NCI-H1436 (cell line): Measurements from ENCODE around the gene SLC12A7.
"Not testable (repeated sequence)": the region's sequence is repeated elsewhere in the genome, so short reads cannot be mapped to it uniquely, and the experiment has no call there.

Experiments used
- DNase-seq: peaks from one replicate; lab custom pipeline; 2025; lab: John Stamatoyannopoulos, UW

SLC12A7 gene

DNA sequence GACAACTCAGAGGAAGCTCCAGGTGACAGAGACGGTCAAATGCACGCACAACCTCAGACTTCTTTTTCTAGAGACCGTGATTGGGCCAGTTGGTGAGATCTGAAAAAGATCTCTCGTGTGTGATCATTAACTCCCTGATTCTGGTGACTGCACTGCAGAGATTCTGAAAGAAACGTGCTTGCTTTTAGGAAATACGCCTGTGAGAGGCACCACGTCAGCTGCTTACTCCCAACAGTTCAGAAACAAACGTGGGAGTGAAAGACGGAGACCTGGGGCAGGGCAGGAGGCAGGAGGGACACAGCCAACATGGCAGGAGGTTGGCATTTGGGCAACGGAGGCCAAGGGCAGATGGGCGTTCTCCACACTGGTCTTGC lies 15.9 kb downstream of the SLC12A7 start:
- no peak for DNase-seq

DNA sequence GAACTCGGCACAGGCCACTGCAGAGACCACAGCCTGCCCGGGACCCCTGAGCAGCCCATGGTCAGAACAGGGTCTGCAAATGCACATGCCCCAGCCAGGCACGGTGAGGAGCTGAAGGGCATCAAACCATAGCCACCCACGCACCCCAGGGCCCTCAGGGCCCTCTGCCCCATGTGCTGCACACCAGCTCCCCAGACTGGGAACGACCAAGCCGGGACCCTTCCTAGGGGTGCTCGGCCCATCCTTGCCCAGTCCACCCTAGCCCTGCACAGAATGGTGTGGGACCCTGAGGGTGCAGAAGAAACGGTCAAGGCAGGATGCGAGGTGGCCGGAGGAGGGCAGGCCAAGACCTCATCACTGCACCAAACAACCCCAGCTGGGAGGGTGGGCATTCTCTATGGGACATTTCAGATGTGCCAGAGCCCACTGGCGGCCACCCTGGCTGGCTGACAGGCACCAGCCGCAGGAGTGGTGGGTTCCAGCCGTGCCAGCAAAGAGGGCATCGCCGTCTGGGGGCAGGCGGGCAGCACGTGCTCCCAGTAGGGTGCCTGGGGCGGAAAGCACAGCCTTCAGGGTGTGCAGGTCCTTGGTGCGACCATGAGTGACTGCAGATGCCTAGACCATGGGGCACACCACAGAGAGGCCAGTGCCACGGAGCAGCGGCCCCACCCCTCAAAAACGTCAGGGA lies 16.4 kb downstream of the SLC12A7 start:
- DNase-seq, result no peak

DNA sequence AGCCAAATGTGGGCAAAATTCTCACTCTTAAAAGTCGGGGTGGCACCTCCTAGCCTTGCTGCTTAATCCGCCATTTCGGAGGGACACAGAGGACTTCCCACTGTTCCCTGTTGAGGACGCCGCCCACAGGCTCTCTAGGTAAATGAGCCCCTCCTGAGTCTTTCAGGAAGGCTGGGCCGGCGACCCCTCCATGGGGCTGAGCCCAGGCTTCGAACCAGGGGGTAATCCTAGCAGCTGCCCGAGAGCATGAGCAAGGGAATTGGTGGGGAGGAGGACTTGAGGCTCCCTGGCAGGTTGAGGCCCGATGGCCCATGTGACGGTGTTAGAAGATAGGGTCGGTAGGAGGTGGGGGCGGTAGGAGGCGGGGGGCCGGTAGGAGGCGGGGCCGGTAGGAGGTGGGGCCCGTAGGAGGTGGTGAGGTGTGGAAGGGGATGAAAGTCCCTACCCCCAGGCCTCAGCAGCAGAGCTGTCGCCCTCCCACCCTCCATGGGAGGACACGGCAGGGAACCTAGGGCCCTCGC lies 17.1 kb downstream of the SLC12A7 start:
- DNase-seq, result no peak

DNA sequence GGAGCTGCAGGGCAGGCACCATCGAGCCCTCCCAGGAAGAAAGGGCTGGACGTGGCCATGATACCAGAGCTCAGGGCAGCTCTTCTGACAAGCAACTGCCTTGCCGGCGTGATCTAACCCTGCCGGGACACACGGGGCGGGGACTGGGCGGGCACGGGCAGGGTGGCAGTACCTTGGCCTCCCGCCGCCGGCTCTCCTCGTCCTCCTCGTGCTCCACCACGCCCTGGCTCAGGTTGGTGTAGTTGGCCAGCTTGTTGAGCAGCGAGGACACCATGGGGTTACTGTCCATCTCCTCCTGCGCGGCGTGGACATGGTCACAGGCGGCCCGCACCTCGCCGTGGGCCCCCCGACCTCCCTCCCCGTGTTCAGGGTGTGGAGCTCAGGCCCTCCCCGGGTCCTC lies 18.5 kb downstream of the SLC12A7 start:
- no peak for DNase-seq

DNA sequence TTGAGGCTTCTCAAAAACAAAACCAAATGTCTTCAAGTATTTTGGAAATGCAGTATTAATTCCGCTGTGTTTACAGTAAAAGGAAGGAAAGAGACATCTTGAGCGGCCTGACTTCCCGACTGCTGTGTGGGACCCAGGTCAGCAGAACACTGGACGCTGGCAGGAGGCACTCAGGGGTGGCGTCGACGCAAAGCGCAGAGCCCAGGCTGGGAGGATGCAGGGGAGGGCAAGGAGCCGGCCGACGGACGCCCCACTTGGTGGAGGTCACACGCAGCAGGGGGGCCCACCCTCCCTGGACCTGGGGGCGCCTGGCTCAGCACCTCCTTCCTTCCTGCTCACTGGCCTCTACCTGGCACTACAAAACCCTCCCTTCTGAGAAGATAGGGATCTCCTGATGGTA lies 19.7 kb downstream of the SLC12A7 start:
- DNase-seq, result no peak

DNA sequence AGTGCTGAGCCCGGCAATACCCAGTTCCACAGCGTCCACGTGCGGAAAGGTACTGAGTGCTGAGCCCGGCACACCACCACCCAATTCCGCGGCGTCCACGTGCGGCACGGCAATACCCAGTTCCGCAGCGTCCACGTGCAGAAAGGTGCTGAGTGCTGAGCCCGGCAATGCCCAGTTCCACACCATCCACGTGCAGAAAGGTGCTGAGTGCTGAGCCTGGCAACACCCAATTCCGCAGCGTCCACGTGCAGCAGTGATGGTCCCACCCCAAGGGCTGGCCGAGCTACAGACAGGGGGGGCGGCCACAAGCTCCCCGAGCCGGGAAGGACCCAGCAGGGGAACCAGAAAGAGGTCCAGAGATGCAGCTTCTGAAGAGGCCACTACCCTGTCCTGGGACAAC lies 20.2 kb downstream of the SLC12A7 start:
- DNase-seq, result no peak

DNA sequence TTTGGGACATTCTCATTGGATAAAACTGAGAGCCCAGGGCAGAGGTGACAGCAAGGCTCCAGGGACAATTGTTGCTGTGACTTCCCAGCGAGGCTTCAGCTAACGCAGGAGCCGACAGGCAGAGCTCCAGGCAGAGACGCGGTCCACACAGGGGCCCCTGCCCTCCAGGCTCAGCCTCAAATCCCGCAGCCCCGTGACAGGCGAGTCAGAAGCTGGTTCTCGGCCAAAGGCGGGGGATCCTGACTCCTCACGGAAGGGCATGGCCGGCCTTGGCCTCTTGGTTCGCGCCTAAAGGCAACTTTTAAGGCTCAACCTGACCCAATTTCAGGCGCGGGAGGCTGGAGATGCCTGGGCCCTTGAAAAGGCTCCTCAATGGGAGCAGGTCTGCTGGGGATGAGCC lies 21.3 kb downstream of the SLC12A7 start:
- no peak for DNase-seq

DNA sequence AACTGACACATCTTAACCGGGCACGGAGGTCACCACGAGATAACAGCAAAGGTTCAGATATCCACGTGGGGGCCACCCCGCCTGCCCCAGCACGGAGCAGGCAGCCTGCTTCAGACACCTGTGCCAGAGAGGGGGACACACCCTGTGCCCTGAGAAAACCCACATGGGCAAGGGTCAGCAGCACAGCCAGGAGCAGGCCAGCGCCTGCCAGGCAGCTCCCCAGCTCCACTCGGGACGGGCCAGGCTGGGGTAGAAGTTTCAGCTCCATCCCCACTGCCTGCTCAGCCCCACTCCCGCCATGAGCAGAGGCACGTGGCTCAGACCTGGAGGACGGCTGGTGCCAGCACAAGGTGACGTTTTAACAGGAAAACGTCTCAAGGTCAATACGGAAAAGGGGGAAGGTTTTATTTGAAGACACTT lies 22.2 kb downstream of the SLC12A7 start:
- DNase-seq, result no peak

DNA sequence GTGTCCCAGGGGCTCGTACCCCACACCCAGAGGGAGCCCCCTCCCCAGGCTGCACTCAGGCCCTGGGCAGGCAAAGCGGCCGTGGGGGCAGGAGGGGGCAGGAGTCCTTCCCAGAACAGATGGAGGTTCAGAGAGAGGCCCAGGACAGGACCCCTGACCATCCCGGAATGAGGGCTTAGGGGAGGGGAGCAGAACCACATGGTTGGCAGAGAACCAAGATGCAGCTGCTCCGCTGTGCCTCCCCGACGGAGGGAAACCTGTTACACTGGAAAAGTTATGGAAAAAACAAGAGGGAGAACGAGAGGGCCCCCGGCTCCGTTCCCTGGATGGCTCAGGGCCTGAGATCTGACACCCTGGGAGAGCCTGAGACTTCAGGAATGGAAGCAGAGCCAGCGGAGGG lies 22.7 kb downstream of the SLC12A7 start:
- DNase-seq, result no peak

DNA sequence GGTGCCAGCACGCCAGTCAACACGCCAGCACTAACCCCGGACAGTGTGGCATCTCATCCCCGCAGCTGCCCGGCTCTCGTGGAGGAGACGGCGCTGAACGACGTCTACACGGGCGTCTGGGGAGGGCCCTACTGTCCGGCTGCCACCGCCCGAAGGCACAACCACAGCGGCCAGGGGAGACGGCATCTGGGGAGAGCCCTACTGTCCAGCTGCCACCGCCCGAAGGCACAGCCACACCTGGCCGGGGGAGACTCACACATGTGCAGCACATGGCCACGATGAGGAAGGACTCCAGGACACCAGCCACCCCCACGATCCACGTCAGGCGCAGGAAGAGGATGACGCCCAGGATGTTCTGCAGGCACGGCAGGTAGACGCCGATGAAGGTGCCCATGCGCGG lies 23.1 kb downstream of the SLC12A7 start:
- no peak for DNase-seq

DNA sequence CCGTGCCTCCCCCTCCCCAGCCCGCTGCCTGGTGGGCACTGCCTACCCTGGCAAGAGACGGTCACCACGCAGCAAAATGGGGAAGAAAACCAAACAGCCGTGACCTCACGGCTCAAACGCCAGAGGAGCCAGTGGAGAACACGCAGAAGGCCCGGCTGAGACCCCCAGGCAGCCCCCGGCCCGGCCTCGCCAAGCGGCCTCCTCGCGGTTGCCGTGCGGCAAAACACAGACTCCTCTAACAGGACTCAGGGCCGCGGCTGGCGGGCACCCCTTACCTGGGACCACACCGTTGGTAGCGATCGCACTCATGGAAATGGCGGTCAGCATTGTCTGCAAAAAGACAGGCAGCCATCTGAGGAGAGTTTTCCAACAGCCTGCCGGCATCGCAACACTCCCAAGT lies 23.8 kb downstream of the SLC12A7 start:
- DNase-seq, result no peak

DNA sequence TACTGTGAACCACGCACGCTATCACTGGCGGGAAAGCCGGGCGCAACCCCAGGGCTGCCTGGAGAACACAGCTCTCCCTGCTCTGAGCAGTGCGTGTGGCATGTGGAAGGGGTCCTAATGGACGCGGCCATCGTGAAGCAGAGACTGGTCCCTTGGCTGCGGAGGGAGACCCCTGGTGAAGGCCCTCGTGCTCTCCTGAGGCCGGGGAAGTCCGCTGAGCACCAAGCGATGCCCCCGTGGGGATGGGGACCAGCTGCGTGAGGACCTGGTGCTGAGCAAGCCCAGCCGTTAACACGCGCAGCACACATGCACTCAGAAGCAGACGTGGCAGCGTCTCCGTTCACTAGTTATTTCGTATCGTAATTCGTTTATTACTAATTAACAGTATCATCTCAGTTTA lies 24.4 kb downstream of the SLC12A7 start:
- no peak for DNase-seq

DNA sequence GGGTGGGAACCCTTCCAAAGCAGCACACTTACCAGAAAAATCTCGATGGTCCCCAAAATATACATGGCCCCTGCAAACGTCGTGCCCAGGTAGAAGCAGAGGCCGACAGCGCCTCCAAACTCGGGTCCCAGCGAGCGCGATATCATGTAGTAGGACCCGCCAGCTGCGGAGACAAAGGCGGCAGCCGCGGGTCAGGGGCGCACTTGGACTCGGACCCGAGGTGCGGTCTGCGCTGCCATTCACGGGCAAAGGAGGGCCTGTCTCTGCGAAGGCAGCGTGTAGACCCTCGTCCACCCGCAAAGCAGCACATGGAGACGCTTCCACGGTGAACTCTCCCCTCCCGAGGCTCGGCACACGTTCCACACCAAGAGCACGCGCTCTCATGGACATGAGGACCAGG lies 25.0 kb downstream of the SLC12A7 start:
- no peak for DNase-seq

DNA sequence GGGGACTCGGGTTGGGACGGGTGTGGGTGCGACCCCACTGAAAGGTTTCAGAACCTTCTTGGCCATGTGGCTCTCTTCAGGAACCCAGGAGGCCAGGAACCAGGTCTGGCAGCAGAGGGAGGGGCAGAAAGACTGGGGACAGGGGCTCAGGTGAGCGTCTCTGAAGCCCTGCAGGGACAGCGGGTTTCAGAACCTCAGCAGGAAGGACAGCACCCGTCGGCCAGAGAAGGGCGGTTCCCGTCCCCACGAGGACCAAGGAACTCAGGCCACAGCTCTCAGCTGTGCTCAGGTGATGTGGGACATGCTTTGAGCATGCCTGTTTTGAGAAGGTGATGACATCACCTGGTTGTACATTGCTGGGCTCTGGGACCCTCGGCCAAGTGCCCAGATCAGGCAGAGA lies 25.7 kb downstream of the SLC12A7 start:
- no peak for DNase-seq

DNA sequence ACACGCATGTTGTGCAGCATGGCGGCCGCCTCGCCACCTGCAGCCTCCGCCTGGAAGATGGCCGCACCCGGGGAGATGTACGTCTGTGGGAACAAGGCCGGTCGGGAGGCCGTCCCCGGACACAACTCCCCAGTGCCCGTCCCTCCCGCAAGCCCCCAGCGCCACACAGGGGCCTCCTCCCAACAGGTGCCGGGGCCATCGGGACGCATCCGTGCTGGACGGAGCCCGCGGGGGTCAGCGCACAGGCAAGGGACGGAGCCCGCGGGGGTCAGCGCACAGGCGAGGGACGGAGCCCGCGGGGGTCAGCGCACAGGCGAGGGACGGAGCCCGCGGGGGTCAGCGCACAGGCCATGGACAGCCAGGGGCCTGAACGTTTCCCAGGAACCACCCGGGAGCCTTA lies 26.5 kb downstream of the SLC12A7 start:
- no peak for DNase-seq

DNA sequence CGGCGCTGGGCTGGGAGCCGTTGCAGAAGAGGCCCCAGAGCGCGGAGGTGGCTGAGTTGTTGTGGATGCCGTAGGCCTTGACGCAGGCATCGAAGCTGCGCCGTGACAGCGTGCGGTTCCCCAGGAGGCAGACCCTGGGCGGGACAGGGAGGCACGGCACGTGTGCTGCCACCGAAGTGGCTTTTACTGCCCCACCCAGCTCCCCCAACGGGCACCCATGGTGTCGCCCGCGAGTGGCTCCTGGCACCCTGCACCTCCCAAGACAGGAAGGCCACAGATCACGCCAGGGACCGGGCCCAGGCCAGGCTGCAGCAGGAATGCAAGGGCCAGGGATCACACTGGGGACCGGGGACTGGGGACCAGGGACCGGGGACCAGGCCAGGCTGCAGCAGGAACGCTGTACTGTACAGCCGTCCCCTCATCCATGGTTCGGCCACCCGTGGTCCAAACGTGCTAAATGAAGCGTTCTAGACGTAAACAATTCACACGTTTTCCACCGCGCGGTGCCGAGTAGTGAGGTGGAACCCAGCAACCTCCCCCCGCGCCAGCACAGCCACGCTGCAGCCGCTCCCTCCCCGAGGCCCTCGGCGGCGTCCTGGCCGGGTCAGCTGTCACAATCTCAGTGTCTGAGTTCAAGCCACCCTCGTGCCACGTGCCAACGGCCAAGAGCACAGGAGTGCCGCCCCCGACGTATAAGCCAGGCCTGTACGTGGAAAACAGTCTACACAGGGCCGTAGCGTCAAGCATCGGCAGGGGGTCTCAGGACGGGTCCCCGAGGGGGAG lies 27.8 kb downstream of the SLC12A7 start:
- no peak for DNase-seq

DNA sequence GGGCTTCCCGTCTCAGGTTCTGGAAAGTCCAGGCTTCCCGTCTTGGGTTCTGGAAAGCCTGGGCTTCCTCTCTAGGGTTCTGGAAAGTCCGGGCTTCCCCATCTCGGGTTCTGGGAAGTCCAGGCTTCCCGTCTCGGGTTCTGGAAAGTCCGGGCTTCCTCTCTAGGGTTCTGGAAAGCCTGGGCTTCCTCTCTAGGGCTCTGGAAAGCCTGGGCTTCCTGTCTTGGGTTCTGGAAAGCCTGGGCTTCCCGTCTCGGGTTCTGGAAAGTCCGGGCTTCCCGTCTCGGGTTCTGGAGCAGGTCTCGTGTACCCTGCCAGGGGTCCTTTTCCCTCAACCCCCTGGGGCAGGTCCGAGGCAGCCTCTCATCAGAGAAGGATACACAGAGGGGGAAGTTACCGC lies 28.8 kb downstream of the SLC12A7 start:
- not testable (repeated sequence) for DNase-seq

DNA sequence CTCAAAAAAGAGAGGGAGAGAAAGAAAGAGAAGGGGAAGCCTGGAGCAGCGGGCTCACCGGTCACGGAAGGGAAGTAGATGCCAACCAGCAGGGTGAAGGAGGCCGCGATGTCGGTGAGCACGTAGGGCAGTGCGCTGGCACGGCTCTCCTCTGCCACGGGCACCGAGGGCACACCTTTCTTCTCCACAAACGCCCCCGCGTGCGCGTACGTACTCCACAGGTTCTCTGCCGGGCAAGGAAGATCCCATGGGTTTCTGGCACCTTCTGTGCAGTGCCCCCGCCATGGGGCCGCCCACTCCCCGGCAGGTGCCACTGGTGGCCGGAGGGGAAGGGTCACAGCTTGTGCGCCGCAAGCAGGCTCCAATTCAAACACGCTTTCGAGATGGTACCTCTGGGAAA lies 30.3 kb downstream of the SLC12A7 start:
- no peak for DNase-seq

DNA sequence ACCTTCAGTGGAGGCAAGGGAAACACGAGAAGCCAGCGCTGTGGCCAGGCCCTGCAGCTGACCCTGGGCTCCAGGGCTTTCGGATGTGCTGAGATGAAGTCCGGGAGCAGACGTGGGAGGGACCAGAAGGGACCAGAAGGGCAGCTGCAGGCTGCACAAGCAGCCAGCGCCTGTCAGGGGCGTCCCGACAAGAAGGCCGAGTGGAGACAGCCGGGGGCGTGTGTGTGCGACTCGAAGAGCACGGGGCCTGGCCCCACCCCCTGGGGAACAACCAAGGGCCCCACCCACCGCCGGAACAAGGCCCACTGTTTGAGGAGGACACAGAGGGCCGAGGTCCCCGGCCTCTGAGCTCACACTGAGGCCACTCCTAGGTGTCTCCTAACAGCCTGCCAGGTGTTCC lies 31.4 kb downstream of the SLC12A7 start:
- no peak for DNase-seq

DNA sequence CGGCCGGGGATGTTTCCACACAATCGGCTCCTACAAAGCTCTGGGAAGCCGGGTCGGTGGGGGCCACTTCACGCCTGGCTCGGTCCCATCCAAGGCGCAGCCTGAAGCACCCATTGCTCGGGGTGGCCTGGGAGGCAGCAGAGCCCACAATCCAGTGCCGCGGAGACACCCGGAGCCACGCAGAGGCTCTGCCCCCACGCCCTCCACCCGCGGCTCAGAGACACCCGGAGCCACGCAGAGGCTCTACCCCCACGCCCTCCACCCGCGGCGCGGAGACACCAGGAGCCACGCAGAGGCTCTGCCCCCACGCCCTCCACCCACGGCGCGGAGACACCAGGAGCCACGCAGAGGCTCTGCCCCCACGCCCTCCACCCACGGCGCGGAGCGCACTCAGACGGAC lies 31.9 kb downstream of the SLC12A7 start:
- DNase-seq, result no peak

DNA sequence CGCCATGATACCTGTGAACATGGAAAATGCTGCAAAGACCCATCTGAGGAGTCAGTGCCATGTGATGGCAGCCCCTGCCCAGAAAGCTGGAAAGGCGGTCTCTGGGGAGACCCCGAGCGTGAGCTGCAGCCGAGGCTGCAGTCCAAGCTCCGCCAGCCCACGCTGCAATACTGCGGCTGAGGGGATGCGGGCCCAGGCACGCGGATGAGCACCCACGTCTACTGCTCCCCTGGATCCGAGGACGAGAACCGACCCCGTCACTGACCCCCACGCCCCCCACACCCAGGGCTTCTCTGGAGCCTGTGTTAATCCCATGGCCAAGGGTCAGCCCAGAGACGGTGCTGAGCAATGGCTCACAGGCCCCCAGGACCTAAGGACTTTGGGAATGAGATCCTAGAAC lies 32.4 kb downstream of the SLC12A7 start:
- no peak for DNase-seq

DNA sequence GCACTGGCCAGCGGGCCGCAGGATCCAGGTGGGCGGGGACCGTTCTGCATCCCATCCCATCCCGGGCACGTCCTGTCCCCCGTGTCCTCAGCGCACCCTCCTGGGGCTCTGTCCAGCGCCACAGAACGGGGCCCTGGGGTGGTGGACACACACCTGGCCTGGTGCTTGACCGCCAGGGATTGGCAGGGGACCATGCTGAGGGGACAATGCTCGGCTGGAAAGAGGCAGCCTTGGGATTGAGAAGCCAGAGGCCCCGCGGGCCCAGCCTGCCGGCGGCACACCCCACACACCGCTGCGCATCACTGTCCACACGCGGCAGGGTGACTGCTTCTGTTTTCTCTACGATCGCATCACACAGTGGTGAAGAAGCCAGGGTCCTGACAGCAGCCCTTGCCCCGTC lies 33.0 kb downstream of the SLC12A7 start:
- DNase-seq, result no peak

DNA sequence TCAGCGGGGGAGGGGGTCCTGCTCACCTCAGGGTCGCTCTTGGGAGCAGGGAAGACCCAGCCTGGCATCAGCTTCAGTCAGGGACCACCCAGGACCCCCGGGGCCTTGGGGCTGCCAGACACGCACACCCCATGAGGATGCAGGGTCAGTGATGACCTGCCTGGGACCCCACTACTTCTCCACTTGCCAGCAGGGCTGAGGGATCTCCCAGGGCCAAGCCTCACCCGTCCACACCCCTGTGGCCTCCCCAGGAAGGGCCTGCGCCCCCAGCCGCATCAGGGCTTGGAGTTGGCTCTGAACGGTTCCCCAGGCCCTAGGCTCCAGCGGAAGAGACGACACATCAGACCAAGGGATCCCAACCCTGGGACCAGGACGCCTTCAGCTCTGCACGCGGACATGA lies 33.7 kb downstream of the SLC12A7 start:
- no peak for DNase-seq
